IPS-18c (cell line): ENCODE results near the gene HECTD1.
"Not testable (repeated sequence)": the region's sequence is repeated elsewhere in the genome, so short reads cannot be mapped to it uniquely, and the experiment has no call there.

Source experiments
- H3K4me3 ChIP-seq: 2 replicates; pipeline ENCODE4 v1.7.0; 2013; ENCODE audit warnings: low read depth, mild to moderate bottlenecking, low read length, moderate library complexity; ENCODE audit not compliant: insufficient read depth
- H3K9me3 ChIP-seq: one replicate; pipeline ENCODE4 v1.6.1; 2013; ENCODE audit warnings: mild to moderate bottlenecking, low read length, moderate library complexity; ENCODE audit not compliant: control insufficient read depth, insufficient read depth

HECTD1 gene

GRCh38 chr14:31207755-31208545 is at the start of gene HECTD1:
Gene HECTD1, minus strand, starts transcription at chr14:31207793. Its CDS starts 1,857 bp downstream, at chr14:31205936.
- Histone ChIP-seq H3K9me3 (no peaks in the 10 kb centered on the region), H3K4me3 (peak within 1 kb of the TSS; percentile 94)

GRCh38 chr14:31257244-31257553 is 49.6 kb upstream of the HECTD1 start:
- no peaks in the 10 kb centered on the region for H3K9me3 ChIP-seq
- H3K4me3 ChIP-seq: no peak overlapping the region

- Histone ChIP-seq H3K9me3 (no peaks in the 10 kb centered on the region), H3K4me3 (no peak overlapping the region)
Measured at GRCh38 chr14:31256534-31257243, 49.1 kb upstream of the HECTD1 start.

- not testable (repeated sequence) for H3K4me3 ChIP-seq, H3K9me3 ChIP-seq
Measured at GRCh38 chr14:31255918-31256317, 48.3 kb upstream of the HECTD1 start.

GRCh38 chr14:31255286-31255685 is 47.7 kb upstream of the HECTD1 start:
- no peak overlapping the region for H3K4me3 ChIP-seq
- H3K9me3 ChIP-seq: no peaks in the 10 kb centered on the region

GRCh38 chr14:31253746-31254471 is 46.3 kb upstream of the HECTD1 start:
- Histone ChIP-seq H3K9me3 (no peaks in the 10 kb centered on the region), H3K4me3 (no peak overlapping the region)

GRCh38 chr14:31252865-31253264 is 45.3 kb upstream of the HECTD1 start:
- no peak overlapping the region for H3K4me3 ChIP-seq

GRCh38 chr14:31251028-31251958 is 43.7 kb upstream of the HECTD1 start:
- Histone ChIP-seq H3K4me3 (no peak overlapping the region), H3K9me3 (no peaks in the 10 kb centered on the region)

More at GRCh38 chr14:31252865-31253264, 45.3 kb upstream of the HECTD1 start:
- H3K9me3 ChIP-seq: no peaks in the 10 kb centered on the region

- H3K4me3 ChIP-seq: no peak overlapping the region
- no peaks in the 10 kb centered on the region for H3K9me3 ChIP-seq
Measured at GRCh38 chr14:31244626-31245025, 37.0 kb upstream of the HECTD1 start.

- H3K9me3 ChIP-seq: no peaks in the 10 kb centered on the region
- H3K4me3 ChIP-seq: no peak overlapping the region
Measured at GRCh38 chr14:31243860-31244259, 36.3 kb upstream of the HECTD1 start.

GRCh38 chr14:31242161-31242940 is 34.8 kb upstream of the HECTD1 start:
- not testable (repeated sequence) for H3K4me3 ChIP-seq, H3K9me3 ChIP-seq

- no peak overlapping the region for H3K4me3 ChIP-seq
- no peaks in the 10 kb centered on the region for H3K9me3 ChIP-seq
Measured at GRCh38 chr14:31241450-31242114, 34.0 kb upstream of the HECTD1 start.

- H3K9me3 ChIP-seq: no peaks in the 10 kb centered on the region
- H3K4me3 ChIP-seq: no peak overlapping the region
Measured at GRCh38 chr14:31239741-31240140, 32.1 kb upstream of the HECTD1 start.

GRCh38 chr14:31235462-31235861 is 27.9 kb upstream of the HECTD1 start:
- no peak overlapping the region for H3K4me3 ChIP-seq
- no peaks in the 10 kb centered on the region for H3K9me3 ChIP-seq

- Histone ChIP-seq H3K9me3 (no peaks in the 10 kb centered on the region), H3K4me3 (no peak overlapping the region)
Measured at GRCh38 chr14:31232081-31232480, 24.5 kb upstream of the HECTD1 start.

- H3K9me3 ChIP-seq, H3K4me3 ChIP-seq: not testable (repeated sequence)
Measured at GRCh38 chr14:31231272-31231671, 23.7 kb upstream of the HECTD1 start.
